DND-41 (cell line): ENCODE measurements around the gene CLSTN2.

ENCODE experiments used
- ATAC-seq: fragments of 200-7000 bp; cut with Tn5 transposase; 3 replicates; pipeline ENCODE4 v1.9.1; 2021; ENCODE audit warnings: low read depth; ENCODE audit not compliant: insufficient read depth
- DNase-seq: peaks from one replicate; pipeline ENCODE4 v3.0.0-alpha.2; 2020
- H2AFZ ChIP-seq: 2 replicates; pipeline ENCODE4 v1.6.0; 2012; ENCODE audit warnings: low read depth, low read length
- H3K27ac ChIP-seq: 2 replicates; pipeline ENCODE4 v1.5.1; 2012; ENCODE audit warnings: low read length, inconsistent platforms
- H3K27me3 ChIP-seq: fragments of 200-600 bp; sonication (generic); 2 replicates; pipeline ENCODE4 v1.6.0; 2012; ENCODE audit warnings: low read length, mild to moderate bottlenecking, inconsistent platforms; ENCODE audit not compliant: insufficient read depth, poor library complexity
- H3K36me3 ChIP-seq: 2 replicates; pipeline ENCODE4 v1.5.1; 2012; ENCODE audit warnings: low read length, inconsistent platforms; ENCODE audit not compliant: insufficient read depth
- H3K4me1 ChIP-seq: 2 replicates; pipeline ENCODE4 v1.5.1; 2012; ENCODE audit warnings: mild to moderate bottlenecking, low read length; ENCODE audit not compliant: insufficient read depth
- H3K4me2 ChIP-seq: 2 replicates; pipeline ENCODE4 v1.6.0; 2012; ENCODE audit warnings: mild to moderate bottlenecking, moderate library complexity, low read length, inconsistent platforms; ENCODE audit not compliant: insufficient read depth
- H3K4me3 ChIP-seq, 2 experiments: fragments of 200-600 bp in 1 of 2; shearing (Covaris generic) in 1 of 2; 2 replicates each; pipeline ENCODE4 v1.5.1; 2012 to 2016; ENCODE audit warnings: inconsistent platforms in 2 of 2, low read length in 2 of 2, mild to moderate bottlenecking in 2 of 2, low read depth in 1 of 2, moderate library complexity in 1 of 2
- H3K79me2 ChIP-seq: 2 replicates; pipeline ENCODE4 v1.6.0; 2012; ENCODE audit warnings: low read length, inconsistent platforms; ENCODE audit not compliant: insufficient read depth
- H3K9ac ChIP-seq: 2 replicates; pipeline ENCODE4 v1.6.0; 2012; ENCODE audit warnings: low read depth, mild to moderate bottlenecking, inconsistent platforms, low read length, moderate library complexity
- H3K9me3 ChIP-seq: 2 replicates; pipeline ENCODE4 v1.5.1; 2012; ENCODE audit warnings: low read length, moderate library complexity, mild to moderate bottlenecking, inconsistent platforms; ENCODE audit not compliant: insufficient read depth, severe bottlenecking
- H4K20me1 ChIP-seq: 2 replicates; pipeline ENCODE4 v1.6.0; 2012; ENCODE audit warnings: low read length; ENCODE audit not compliant: insufficient read depth
- EZH2 ChIP-seq: IDR thresholded peaks from 3 replicates; pipeline ENCODE4 v1.6.1; 2012; ENCODE audit warnings: borderline replicate concordance, low read depth, mild to moderate bottlenecking, moderate library complexity, low read length, inconsistent platforms; ENCODE audit not compliant: severe bottlenecking
- TF ChIP-seq, protein P1 (sequence below): IDR thresholded peaks from 2 replicates; pipeline ENCODE4 v1.5.1; 2012; ENCODE audit warnings: borderline replicate concordance, low read length, moderate library complexity, mild to moderate bottlenecking; ENCODE audit not compliant: poor library complexity, severe bottlenecking; ENCODE audit errors: extremely low read depth

CLSTN2 gene

GRCh38 chr3:140530603-140531002, 595.6 kb downstream of the CLSTN2 start:
- no peak for TF ChIP-seq EZH2
- TF ChIP-seq, protein P1, sequence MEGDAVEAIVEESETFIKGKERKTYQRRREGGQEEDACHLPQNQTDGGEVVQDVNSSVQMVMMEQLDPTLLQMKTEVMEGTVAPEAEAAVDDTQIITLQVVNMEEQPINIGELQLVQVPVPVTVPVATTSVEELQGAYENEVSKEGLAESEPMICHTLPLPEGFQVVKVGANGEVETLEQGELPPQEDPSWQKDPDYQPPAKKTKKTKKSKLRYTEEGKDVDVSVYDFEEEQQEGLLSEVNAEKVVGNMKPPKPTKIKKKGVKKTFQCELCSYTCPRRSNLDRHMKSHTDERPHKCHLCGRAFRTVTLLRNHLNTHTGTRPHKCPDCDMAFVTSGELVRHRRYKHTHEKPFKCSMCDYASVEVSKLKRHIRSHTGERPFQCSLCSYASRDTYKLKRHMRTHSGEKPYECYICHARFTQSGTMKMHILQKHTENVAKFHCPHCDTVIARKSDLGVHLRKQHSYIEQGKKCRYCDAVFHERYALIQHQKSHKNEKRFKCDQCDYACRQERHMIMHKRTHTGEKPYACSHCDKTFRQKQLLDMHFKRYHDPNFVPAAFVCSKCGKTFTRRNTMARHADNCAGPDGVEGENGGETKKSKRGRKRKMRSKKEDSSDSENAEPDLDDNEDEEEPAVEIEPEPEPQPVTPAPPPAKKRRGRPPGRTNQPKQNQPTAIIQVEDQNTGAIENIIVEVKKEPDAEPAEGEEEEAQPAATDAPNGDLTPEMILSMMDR = no peak
- Histone ChIP-seq H3K36me3 (no peaks in the 10 kb centered on the region), H4K20me1 (no peaks in the 10 kb centered on the region), H3K79me2 (no peaks in the 10 kb centered on the region), H2AFZ (no peak overlapping the region), H3K9me3 (no peaks in the 10 kb centered on the region), H3K27me3 (peaks cover 8% of the 10 kb centered on the region), H3K4me2 (no peak overlapping the region), H3K4me3 (no peak overlapping the region), H3K9ac (no peak overlapping the region), H3K27ac (no peak overlapping the region), H3K4me1 (no peaks in the 10 kb centered on the region)
- DNase-seq (no peak), ATAC-seq (no peak)

GRCh38 chr3:140532793-140533330, 597.9 kb downstream of the CLSTN2 start:
- no peaks in the 10 kb centered on the region for H4K20me1 ChIP-seq
- no peak for TF ChIP-seq EZH2
- TF ChIP-seq, protein P1 = no peak
- no peak for ATAC-seq
- no peak overlapping the region for H3K4me2 ChIP-seq
- H3K36me3 ChIP-seq = no peaks in the 10 kb centered on the region
- no peak overlapping the region for H3K9ac ChIP-seq
- H3K9me3 ChIP-seq = no peaks in the 10 kb centered on the region
- H3K4me1 ChIP-seq = no peaks in the 10 kb centered on the region
- no peak overlapping the region for H2AFZ ChIP-seq
- H3K4me3 ChIP-seq = no peak overlapping the region
- H3K27me3 ChIP-seq = peaks cover 11% of the 10 kb centered on the region
- no peaks in the 10 kb centered on the region for H3K79me2 ChIP-seq
- H3K27ac ChIP-seq = no peak overlapping the region
- no peak for DNase-seq

DNA sequence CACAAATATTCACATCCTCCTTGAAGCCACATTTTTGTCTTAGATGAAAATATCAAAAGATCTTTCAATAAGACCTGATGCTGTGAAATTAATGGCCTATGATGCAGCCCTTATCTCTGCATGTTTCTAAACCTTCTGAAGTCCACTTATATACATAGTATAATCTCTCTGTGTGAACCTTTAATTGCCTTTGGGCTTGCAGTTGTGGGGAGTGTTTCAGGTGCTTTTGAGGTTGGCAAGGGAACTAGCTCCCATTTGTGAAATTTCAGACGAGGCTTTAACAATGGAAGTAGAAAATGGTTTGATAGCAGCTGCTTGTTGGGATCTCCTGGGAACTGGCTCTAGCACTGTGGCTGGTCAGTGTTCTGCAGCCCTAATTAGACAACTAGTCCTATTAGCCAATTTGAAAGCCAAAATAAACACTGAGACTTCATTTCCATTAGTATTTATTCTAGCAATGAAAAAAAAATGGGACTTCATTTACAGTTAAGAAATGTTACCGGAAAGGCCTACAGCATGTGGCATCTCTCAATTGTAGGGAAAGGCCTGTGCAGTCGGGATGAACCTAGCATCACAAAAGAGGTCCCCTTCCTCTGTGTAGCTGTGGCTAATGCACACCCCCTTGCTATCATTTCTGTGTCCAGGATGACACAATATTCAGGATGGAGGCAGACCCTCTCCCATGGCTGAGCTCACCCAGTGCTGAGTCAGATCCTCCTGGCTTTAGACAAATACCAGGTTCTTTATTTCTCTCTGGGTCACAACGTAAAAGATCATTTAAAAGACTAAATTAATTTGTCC, 602.1 kb downstream of the CLSTN2 start:
- H3K27me3 ChIP-seq = peaks cover 20% of the 10 kb centered on the region
- no peak overlapping the region for H3K9ac ChIP-seq
- no peaks in the 10 kb centered on the region for H3K9me3 ChIP-seq
- H3K4me3 ChIP-seq = no peak overlapping the region
- H4K20me1 ChIP-seq = no peaks in the 10 kb centered on the region
- ATAC-seq (no peak), DNase-seq (no peak)
- TF ChIP-seq, protein P1 = no peak
- TF ChIP-seq EZH2 = no peak
- no peak overlapping the region for H3K27ac ChIP-seq
- H3K36me3 ChIP-seq = no peaks in the 10 kb centered on the region
- no peaks in the 10 kb centered on the region for H3K4me1 ChIP-seq
- H3K79me2 ChIP-seq = no peaks in the 10 kb centered on the region
- no peak overlapping the region for H3K4me2 ChIP-seq
- H2AFZ ChIP-seq = no peak overlapping the region
